H9 (cell line): Measurements from ENCODE around the gene SPRR2B. TPM values are rescaled to one million over a fixed set of nuclear protein-coding genes. Genes with fewer than 3 reads are reported as not detected.

Experiments
- DNase-seq: peaks from one replicate; pipeline ENCODE4 v3.0.0-alpha.2; 2017
- H2AFZ ChIP-seq: one replicate; pipeline ENCODE4 v1.6.1; 2013; ENCODE audit warnings: mild to moderate bottlenecking, low read length, control low read depth, moderate library complexity
- H2AK5ac ChIP-seq: 2 replicates; pipeline ENCODE4 v1.6.1; 2013; ENCODE audit warnings: low read length, control low read depth, mixed read lengths; ENCODE audit not compliant: insufficient read length
- H2BK120ac ChIP-seq: one replicate; pipeline ENCODE4 v1.6.1; 2013; ENCODE audit warnings: low read depth, mild to moderate bottlenecking, low read length, control low read depth, inconsistent platforms; ENCODE audit not compliant: poor library complexity, severe bottlenecking
- H2BK12ac ChIP-seq: 2 replicates; pipeline ENCODE4 v1.6.1; 2013; ENCODE audit warnings: low read length, control low read depth, mixed read lengths, low read depth; ENCODE audit not compliant: insufficient read length
- H2BK15ac ChIP-seq: 2 replicates; pipeline ENCODE4 v1.6.1; 2013; ENCODE audit warnings: low read depth, low read length, control low read depth
- H2BK20ac ChIP-seq: one replicate; pipeline ENCODE4 v1.6.1; 2013; ENCODE audit warnings: low read depth, mild to moderate bottlenecking, low read length, control low read depth, inconsistent platforms; ENCODE audit not compliant: poor library complexity, severe bottlenecking
- H2BK5ac ChIP-seq: 2 replicates; pipeline ENCODE4 v1.6.1; 2013; ENCODE audit warnings: low read length, control low read depth, mixed read lengths; ENCODE audit not compliant: insufficient read length
- H3K14ac ChIP-seq: 2 replicates; pipeline ENCODE4 v1.6.1; 2013; ENCODE audit warnings: low read length, control low read depth; ENCODE audit not compliant: insufficient read depth
- H3K18ac ChIP-seq: 2 replicates; pipeline ENCODE4 v1.6.1; 2013; ENCODE audit warnings: low read depth, mild to moderate bottlenecking, mixed read lengths, low read length, control low read depth; ENCODE audit not compliant: insufficient read length
- H3K23ac ChIP-seq: 2 replicates; pipeline ENCODE4 v1.6.1; 2013; ENCODE audit warnings: low read length, control low read depth, mixed read lengths, low read depth; ENCODE audit not compliant: insufficient read length
- H3K23me2 ChIP-seq: 2 replicates; pipeline ENCODE4 v1.6.1; 2013; ENCODE audit warnings: low read depth, mild to moderate bottlenecking, mixed read lengths, low read length, control low read depth; ENCODE audit not compliant: insufficient read length, poor library complexity, severe bottlenecking
- H3K27ac ChIP-seq: 2 replicates; pipeline ENCODE4 v1.5.1; 2013; ENCODE audit warnings: low read length, control low read depth, mixed read lengths, low read depth; ENCODE audit not compliant: insufficient read length
- H3K27me3 ChIP-seq: 2 replicates; pipeline ENCODE4 v1.6.1; 2013; ENCODE audit warnings: low read length, control low read depth, inconsistent platforms; ENCODE audit not compliant: insufficient read depth
- H3K4ac ChIP-seq: 2 replicates; pipeline ENCODE4 v1.6.1; 2013; ENCODE audit warnings: low read depth, mild to moderate bottlenecking, control low read depth, inconsistent platforms, low read length, moderate library complexity
- H3K4me1 ChIP-seq: 2 replicates; pipeline ENCODE4 v1.6.1; 2013; ENCODE audit warnings: low read length, control low read depth, inconsistent platforms; ENCODE audit not compliant: insufficient read depth
- H3K4me2 ChIP-seq: 2 replicates; pipeline ENCODE4 v1.6.1; 2013; ENCODE audit warnings: low read length, control low read depth, mixed read lengths; ENCODE audit not compliant: insufficient read length, insufficient read depth
- H3K56ac ChIP-seq: 2 replicates; pipeline ENCODE4 v1.6.1; 2013; ENCODE audit warnings: low read depth, mild to moderate bottlenecking, mixed read lengths, low read length, control low read depth; ENCODE audit not compliant: insufficient read length
- H3K79me1 ChIP-seq: 2 replicates; pipeline ENCODE4 v1.6.1; 2013; ENCODE audit warnings: low read depth, mild to moderate bottlenecking, moderate library complexity, low read length, control low read depth, inconsistent platforms; ENCODE audit not compliant: insufficient read depth, poor library complexity, severe bottlenecking
- H3K79me2 ChIP-seq: 2 replicates; pipeline ENCODE4 v1.6.1; 2013; ENCODE audit warnings: low read length, control low read depth, inconsistent platforms; ENCODE audit not compliant: insufficient read depth
- H3K9ac ChIP-seq: 2 replicates; pipeline ENCODE4 v1.6.1; 2013; ENCODE audit warnings: low read length, control low read depth, mixed read lengths; ENCODE audit not compliant: insufficient read length; ENCODE audit errors: extremely low read depth
- H3K9me3 ChIP-seq: one replicate; pipeline ENCODE4 v1.6.1; 2013; ENCODE audit warnings: low read depth, low read length, inconsistent platforms; ENCODE audit not compliant: control insufficient read depth
- H3T11ph ChIP-seq: one replicate; pipeline ENCODE4 v1.6.1; 2013; ENCODE audit warnings: mild to moderate bottlenecking, low read length, control low read depth, inconsistent platforms
- H4K20me1 ChIP-seq: one replicate; pipeline ENCODE4 v1.6.1; 2013; ENCODE audit not compliant: control insufficient read depth, insufficient read length, insufficient read depth
- H4K5ac ChIP-seq: 2 replicates; pipeline ENCODE4 v1.6.1; 2013; ENCODE audit warnings: low read depth, mild to moderate bottlenecking, mixed read lengths, low read length, control low read depth; ENCODE audit not compliant: insufficient read length
- H4K8ac ChIP-seq: replicated peaks from 2 replicates; pipeline ENCODE4 v1.6.1; 2013; ENCODE audit warnings: low read length, control low read depth, mixed read lengths, low read depth; ENCODE audit not compliant: insufficient read length
- H4K91ac ChIP-seq: 2 replicates; pipeline ENCODE4 v1.6.1; 2013; ENCODE audit warnings: low read depth, mild to moderate bottlenecking, moderate library complexity, mixed read lengths, low read length, control low read depth; ENCODE audit not compliant: insufficient read length
- H3K27ac Mint-ChIP-seq, 3 experiments: 2 replicates in 2 of 3; 3 replicates in 1 of 3; pipeline ENCODE4 v1.8.0; 2020 to 2021; ENCODE audit warnings: mixed read lengths in 3 of 3, mild to moderate bottlenecking in 1 of 3, moderate library complexity in 1 of 3
- H3K27me3 Mint-ChIP-seq: 2 replicates; pipeline ENCODE4 v1.8.0; 2021; ENCODE audit warnings: low read depth, mild to moderate bottlenecking, moderate library complexity, mixed read lengths
- H3K36me3 Mint-ChIP-seq, 3 experiments: 2 replicates in 2 of 3; 3 replicates in 1 of 3; pipeline ENCODE4 v1.8.0; 2020 to 2021; ENCODE audit warnings: low read depth in 3 of 3, mixed read lengths in 3 of 3; ENCODE audit not compliant: insufficient read depth in 1 of 3
- H3K4me1 Mint-ChIP-seq, 2 experiments: 2 replicates each; pipeline ENCODE4 v1.8.0; 2020; ENCODE audit warnings: mixed read lengths in 2 of 2
- H3K4me3 Mint-ChIP-seq, 2 experiments: 2 replicates in 1 of 2; 3 replicates in 1 of 2; pipeline ENCODE4 v1.8.0; 2020 to 2021; ENCODE audit warnings: mild to moderate bottlenecking in 2 of 2, mixed read lengths in 2 of 2, moderate library complexity in 1 of 2
- H3K9me3 Mint-ChIP-seq, 2 experiments: 2 replicates in 1 of 2; 3 replicates in 1 of 2; pipeline ENCODE4 v1.8.0; 2020; ENCODE audit warnings: mild to moderate bottlenecking in 2 of 2, mixed read lengths in 2 of 2, moderate library complexity in 1 of 2
- CTCF ChIP-seq: fragments of 200-600 bp; sonication (generic); conservative IDR thresholded peaks from 3 replicates; pipeline ENCODE4 v1.8.0; 2021; ENCODE audit warnings: antibody characterized with exemption, mild to moderate bottlenecking
- WGBS: extraction: QIAGEN DNeasy Blood & Tissue Kit; methylation state at CpG from one replicate; pipeline ENCODE4 v1.1.7; 2013; ENCODE audit warnings: missing lambda C conversion rate, low lambda C conversion rate, mixed read lengths; ENCODE audit not compliant: insufficient read length; ENCODE audit errors: extremely low coverage; 5-methylcytosine and 5-hydroxymethylcytosine counted together
- total RNA-seq: library from RNA; stranded (reverse); gene quantifications from 2 replicates; pipeline ENCODE4 v1.2.1, GENCODE V29; 2021

Gene SPRR2B
- total RNA-seq, 1 experiment from 2014 or later, result not detected

DNA sequence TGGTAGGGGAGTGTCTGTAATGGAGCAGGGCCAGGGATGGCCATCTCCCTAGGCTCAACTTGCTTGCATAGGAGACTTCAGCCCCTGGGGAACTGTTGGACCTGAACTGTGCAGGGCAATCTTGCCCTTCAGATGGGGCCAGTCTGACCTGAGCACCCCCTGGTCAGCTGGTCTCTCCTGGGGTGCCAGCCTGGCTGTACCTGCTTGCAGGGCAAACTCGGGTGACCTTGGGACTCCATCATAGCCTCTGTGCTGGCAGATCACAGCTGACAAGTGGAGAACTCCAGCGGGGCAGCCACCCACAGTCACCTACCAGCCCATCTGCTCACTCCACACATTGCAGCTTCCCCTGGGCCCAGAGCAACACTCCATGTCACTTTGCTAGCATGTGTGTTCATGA is 22.2 kb downstream of the SPRR2B start:
- Histone ChIP-seq H2BK20ac (no peak overlapping the region), H3K56ac (no peak overlapping the region), H3K27ac (no peak overlapping the region), H3K4me1 (no peaks in the 10 kb centered on the region), H3K4me2 (no peak overlapping the region), H2BK15ac (no peak overlapping the region), H2AFZ (no peak overlapping the region), H4K5ac (no peak overlapping the region), H2BK5ac (no peak overlapping the region), H3T11ph (no peak overlapping the region), H3K27me3 (no peaks in the 10 kb centered on the region), H2BK120ac (no peak overlapping the region), H4K91ac (no peak overlapping the region), H3K14ac (no peak overlapping the region; the same call in 1 of the 2 replicates), H3K23ac (no peak overlapping the region), H3K4ac (no peak overlapping the region), H3K9me3 (no peaks in the 10 kb centered on the region), H3K79me1 (no peaks in the 10 kb centered on the region), H4K20me1 (no peaks in the 10 kb centered on the region), H3K9ac (no peak overlapping the region), H3K23me2 (peaks cover 2% of the 10 kb centered on the region), H3K79me2 (no peaks in the 10 kb centered on the region), H2BK12ac (no peak overlapping the region), H3K18ac (no peak overlapping the region), H2AK5ac (no peak overlapping the region), H4K8ac (no peak overlapping the region)
- no peak overlapping the region for H3K27ac Mint-ChIP-seq
- no CpG with 5 or more reads among the region's 2 CpGs for WGBS
- no peaks in the 10 kb centered on the region for H3K4me1 Mint-ChIP-seq
- peaks cover 3 to 11% of the 10 kb centered on the region in 2 experiments; a peak in 4 of 5 replicates for H3K9me3 Mint-ChIP-seq
- no peak for TF ChIP-seq CTCF
- H3K36me3 Mint-ChIP-seq, result no peaks in the 10 kb centered on the region; a peak in 1 of 7 replicates
- H3K27me3 Mint-ChIP-seq, result peaks cover 2% of the 10 kb centered on the region; the same call in 1 of the 2 replicates
- no peak overlapping the region for H3K4me3 Mint-ChIP-seq
- DNase-seq, result no peak
